GM08714 (cell line): ENCODE data around the gene TUBB4B.
"Not testable (repeated sequence)": the region's sequence is repeated elsewhere in the genome, so short reads cannot be mapped to it uniquely, and the experiment has no call there.

Experiments used
- H3K4me3 ChIP-seq: fragments of 200-500 bp; sonication (Bioruptor generic); 2 replicates; pipeline ENCODE4 v1.5.1; 2014; ENCODE audit warnings: mild to moderate bottlenecking, low read length, inconsistent platforms
- ZNF274 ChIP-seq: IDR thresholded peaks from 2 replicates; pipeline ENCODE4 v1.6.1; 2012; ENCODE audit warnings: mild to moderate bottlenecking, low read depth, low read length

Gene TUBB4B

DNA sequence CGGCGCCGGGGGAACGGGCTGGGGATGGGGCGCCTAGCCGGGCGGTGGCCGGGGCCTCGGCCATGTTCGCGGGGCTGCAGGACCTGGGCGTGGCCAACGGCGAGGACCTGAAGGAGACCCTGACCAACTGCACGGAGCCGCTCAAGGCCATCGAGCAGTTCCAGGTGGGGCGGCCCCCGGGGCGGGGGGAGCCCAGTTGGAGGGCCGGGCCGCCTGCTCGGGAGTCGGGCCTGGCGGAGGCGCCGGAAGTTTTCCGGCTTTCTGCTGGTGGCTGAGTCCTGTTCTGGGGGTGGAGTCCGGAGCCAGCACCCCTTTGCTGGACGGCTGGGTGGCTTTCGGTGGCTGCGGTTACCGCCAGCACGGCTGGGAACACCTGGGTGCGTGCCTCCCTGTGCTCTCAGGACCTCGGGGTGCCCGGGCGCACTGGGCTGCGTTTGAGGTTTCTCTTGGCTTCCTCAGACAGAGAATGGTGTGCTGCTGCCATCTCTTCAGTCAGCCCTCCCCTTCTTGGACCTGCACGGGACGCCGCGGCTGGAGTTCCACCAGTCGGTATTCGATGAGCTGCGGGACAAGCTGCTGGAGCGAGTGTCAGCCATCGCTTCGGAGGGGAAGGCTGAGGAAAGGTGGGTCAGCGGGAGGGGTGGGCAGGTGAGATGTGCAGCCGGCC is 14.5 kb downstream of the TUBB4B start:
- no peak for TF ChIP-seq ZNF274
- peak overlapping the region; percentile 80 for H3K4me3 ChIP-seq

DNA sequence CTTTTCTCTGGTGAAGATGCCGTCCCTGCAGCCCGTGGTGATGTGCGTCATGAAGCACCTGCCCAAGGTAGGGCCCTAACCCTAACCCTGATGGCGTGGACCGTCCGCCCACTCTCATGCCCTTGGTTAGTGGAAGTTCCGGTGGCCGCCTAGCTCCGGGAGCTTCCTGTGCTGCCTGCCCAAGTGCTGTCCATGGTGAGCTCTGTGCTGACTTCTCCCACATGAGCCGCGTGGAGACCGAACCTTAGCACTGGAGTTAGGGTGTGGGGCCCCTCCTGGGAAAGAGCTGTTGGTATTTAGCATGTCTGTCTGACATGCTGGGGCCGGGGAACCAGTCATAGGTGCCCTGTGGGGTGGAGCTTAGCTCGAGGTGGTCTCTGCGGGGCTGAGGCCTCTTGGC is 15.3 kb downstream of the TUBB4B start:
- peak overlapping the region; percentile 80; the same call in 1 of the 2 replicates for H3K4me3 ChIP-seq
- TF ChIP-seq ZNF274 = no peak

DNA sequence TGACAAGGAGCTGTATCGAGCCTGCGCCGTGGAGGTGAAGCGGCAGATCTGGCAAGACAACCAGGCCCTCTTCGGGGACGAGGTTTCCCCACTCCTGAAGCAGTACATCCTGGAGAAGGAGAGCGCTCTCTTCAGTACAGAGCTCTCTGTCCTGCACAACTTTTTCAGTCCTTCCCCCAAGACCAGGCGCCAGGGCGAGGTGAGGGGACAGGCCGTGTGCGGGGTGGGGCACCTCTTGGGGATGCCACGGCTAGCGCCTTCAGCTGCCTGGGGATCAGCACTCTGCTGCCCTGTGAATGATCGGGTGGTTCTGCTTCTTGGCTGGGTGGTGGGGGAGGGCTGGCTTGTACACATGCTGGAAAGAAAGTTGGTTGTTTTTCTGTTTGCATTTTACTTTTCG is 15.8 kb downstream of the TUBB4B start:
- no peak for TF ChIP-seq ZNF274
- H3K4me3 ChIP-seq = no peak overlapping the region

DNA sequence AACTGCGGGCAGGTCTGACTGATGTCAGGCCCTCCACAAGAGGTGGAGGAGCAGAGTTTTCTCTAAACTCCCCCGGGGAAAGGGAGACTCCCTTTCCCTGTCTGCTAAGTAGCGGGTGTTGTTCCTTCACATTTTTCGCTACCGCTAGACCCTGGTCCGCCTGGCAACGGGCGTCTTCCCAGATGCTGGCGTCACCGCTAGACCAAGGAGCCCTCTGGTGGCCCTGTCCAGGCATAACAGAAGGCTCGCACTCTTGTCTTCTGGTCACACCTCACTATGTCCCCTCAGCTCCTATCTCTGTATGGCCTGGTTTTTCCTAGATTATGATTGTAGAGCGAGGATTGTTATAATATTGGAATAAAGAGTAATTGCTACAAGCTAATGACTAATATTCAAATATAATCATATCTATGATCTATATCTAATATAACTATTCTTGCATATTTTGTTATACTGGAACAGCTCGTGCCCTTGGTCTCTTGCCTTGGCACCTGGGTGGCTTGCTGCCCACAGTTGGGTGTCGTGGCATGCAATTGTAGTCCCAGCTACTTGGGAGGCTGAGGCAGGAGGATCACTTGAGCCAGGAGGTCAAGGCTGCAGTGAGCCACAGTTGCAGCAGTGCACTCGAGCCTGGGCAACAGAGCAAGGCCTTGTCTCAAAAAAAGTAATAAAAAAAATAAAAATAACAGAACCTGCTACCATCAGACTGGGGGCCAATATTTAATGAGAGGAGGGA is 21.3 kb downstream of the TUBB4B start:
- H3K4me3 ChIP-seq = not testable (repeated sequence)

DNA sequence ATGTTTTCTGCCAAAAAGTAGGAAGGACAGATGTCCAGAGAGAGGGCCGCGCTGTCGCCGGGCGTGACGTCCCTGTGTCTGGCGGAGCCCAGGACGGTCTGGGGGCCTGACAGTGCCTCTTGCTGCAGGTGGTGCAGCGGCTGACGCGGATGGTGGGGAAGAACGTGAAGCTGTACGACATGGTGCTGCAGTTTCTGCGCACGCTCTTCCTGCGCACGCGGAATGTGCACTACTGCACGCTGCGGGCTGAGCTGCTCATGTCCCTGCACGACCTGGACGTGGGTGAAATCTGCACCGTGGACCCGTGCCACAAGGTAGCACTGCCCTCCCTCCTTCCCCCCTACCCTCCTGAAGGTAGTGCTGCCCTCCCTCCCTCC is 21.8 kb downstream of the TUBB4B start:
- TF ChIP-seq ZNF274 = no peak

DNA sequence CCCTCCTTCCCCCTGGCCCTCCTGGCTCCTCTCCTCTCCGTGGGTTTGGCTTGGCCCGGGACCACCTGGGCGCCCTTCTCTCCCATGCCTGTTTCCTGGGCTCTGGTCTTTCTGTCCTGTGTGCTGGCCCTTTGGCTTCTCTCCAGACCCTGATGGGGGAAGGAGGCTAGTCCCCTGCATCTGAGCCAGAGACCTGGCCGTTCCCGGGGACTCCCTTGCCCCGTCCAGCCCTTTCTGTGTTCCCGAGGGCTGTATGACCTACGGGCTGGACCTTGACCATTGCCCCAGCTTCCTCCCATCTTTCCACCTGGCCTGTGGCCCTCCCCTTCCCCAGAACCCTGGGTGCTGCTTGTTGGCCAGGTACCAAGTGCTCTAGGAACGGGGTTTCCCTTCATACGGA is 22.4 kb downstream of the TUBB4B start:
- TF ChIP-seq ZNF274 = no peak
- H3K4me3 ChIP-seq = no peak overlapping the region

More for the DNA sequence above, 21.8 kb downstream of the TUBB4B start:
- H3K4me3 ChIP-seq = no peak overlapping the region

DNA sequence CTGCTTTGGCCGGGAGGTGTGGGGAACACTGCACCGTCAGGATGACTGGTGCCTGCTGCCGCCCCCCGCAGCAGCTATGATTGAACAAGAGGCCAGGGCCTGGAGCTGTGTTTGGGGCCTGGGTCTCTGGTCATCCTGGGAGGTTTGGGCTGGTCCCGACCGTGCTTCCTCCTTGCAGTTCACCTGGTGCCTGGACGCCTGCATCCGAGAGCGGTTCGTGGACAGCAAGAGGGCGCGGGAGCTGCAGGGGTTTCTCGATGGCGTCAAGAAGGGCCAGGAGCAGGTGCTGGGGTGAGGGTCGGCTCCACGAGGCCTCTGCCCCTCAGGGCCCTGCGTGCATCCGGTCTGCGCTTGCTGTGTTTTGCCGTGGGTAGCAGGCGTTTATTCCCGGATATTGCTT is 23.0 kb downstream of the TUBB4B start:
- no peak for TF ChIP-seq ZNF274
- no peak overlapping the region for H3K4me3 ChIP-seq

DNA sequence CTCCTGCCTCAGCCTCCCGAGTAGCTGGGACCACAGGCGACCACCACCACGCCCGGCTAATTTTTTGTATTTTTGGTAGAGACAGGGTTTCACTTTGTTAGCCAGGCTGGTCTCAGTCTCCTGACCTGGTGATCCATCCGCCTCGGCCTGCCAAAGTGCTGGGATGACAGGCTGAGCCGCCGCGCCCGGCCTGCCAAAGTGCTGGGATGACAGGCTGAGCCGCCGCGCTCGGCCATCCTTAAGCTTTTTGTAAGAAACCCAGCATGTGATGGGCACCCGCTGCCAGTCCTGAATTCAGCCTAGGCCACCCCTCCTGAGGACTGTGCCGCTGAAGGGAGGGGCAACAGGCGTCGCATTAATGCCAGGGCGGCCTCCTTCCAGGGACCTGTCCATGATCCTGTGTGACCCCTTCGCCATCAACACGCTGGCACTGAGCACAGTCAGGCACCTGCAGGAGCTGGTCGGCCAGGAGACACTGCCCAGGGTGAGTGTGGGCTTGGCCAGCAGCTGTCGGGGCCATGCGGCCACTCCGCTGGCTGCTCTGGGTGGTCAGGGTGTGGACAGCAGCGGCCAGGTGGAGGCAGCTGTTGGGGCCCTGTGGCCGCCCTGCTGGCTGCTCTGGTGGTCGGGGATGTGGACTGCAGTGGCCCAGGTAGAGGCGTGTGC is 24.5 kb downstream of the TUBB4B start:
- H3K4me3 ChIP-seq = no peak overlapping the region
- TF ChIP-seq ZNF274 = no peak

DNA sequence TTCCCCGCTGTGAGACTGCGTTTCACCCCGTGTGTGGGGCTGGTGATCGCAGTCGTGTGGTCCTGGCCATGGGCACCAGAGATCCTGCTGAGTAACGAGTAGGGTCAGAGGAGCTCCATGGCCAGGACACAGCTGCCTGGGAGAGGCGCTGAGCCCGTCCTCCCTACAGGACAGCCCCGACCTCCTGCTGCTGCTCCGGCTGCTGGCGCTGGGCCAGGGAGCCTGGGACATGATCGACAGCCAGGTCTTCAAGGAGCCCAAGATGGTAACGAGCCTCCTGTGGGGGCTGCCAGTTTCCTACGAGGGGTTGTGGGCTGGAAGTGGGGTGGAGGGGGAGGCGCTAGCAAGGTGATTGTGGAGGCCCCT is 25.1 kb downstream of the TUBB4B start:
- TF ChIP-seq ZNF274 = no peak
- no peak overlapping the region for H3K4me3 ChIP-seq

DNA sequence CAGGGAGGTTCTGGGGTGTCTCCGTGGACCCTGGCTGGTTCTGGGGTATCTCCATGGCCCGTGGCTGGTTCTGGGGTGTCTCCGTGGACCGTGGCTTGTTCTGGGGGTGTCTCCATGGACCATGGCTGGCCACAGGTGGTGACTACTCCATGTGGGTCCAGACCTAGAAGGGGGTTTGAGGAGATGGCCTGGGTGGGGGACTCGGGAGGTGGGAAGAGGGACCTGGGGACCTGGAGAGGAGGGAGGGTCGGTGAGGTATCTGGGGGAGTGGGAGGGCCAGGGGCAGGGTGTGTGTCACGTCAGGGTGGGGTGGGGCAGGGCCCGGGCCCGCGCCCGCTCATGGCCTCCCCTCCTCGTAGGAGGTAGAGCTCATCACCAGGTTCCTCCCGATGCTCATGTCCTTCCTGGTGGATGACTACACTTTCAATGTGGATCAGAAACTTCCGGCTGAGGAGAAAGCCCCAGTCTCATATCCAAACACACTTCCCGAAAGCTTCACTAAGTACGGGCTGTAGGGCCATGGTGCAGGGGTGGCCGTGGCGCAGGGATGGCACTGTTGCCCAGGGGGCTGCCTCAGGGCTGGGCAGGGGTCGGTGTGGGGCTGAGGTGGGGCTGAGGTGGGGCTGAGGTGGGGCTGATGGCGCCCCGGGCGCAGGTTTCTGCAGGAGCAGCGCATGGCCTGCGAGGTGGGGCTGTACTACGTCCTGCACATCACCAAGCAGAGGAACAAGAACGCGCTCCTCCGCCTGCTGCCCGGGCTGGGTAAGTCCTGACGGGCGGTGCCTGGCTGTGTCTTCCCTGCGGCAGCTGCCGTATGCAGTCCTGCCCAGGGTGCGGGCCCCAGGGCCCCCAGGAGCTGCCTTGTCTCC is 25.7 kb downstream of the TUBB4B start:
- no peak overlapping the region for H3K4me3 ChIP-seq
- TF ChIP-seq ZNF274 = no peak

DNA sequence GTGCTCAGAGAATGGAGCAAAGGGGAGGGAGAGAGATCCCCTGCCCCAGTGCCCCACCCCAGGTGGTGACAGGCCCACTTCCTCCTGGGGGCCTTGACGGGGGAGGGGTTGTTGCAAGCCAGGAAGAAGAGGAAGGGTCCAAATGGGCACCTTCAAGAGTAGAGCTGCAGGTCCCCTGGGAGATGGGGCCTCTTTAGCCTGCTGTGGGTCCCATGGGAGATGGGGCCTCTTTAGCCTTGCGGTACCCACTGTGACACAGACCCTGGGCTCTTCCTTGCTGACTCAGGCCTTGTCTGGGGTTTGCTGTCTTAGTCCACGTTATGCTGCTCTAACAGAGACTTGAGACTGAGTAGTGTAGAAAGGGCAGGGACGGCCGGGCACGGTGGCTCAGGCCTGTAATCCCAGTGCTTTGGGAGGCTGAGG is 26.9 kb downstream of the TUBB4B start:
- TF ChIP-seq ZNF274 = no peak
- H3K4me3 ChIP-seq = no peak overlapping the region

DNA sequence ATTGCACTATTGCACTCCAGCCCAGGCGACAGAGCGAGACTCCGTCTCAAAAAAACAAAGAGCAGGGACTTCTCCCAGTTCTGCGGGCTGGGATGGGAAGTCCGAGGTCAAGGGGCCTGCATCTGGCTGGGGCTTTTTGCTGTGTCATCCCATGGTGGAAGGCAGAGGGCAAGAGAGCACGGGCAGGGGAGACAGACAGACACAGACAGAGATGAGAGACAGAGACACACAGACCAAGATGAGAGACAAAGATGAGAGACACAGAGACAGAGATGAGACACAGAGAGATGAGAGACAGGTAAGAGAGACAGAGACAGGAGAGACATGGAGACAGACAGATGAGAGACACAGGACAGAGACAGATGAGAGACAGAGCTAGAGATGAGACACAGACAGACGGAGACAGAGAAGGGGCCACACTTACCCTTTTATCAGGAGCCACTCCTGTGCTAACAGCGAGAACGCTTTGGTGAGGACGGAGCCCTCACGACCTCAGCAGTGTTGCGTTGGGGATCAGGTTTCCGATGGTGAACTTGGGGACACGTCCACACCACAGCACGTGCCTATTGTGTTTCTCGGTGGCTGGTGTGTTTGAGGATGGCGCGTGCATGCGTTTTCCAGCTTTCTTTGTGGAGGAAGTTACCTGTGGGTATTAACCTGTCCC is 27.6 kb downstream of the TUBB4B start:
- TF ChIP-seq ZNF274 = no peak
- H3K4me3 ChIP-seq = no peak overlapping the region

DNA sequence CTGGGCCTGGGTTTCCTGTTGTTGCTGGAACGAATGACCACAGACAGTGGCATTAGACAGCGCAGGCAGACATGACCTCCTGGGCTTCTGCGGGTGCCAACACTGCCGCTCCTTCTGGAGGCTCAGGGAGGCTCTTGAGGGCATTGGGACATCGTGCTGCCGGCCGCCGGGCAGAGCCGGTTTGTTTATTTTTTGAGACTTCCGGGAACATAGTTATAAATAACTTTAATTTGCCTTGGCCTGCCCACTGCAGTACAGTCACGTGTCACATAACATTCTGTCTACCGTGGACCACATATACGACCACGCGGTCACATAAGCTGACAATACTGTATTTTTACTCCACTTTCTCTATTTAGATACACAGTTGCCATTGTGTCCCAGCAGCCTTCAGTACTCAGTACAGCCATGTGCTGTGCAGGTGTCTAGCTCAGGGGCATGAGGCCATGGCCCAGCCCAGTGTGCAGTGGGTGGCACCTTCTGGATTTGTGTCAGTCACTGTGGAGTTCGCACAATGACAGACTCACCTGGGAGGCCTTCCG is 28.2 kb downstream of the TUBB4B start:
- no peak overlapping the region for H3K4me3 ChIP-seq
- no peak for TF ChIP-seq ZNF274
